Measurements from ENCODE around the gene FADS3. TPM values are rescaled to one million over a fixed set of nuclear protein-coding genes. Genes with fewer than 3 reads are reported as not detected.

The FADS3 gene
- total and polyA plus RNA-seq, 2 donors (not counting 3 experiments of a cell fraction or from before 2014, with no cell fraction given) = 216 to 346 TPM

- FAIRE-seq (no peak), DNase-seq (ENCODE audit: low read depth, low spot score) (no peak)
- ChIA-PET POLR2A (interaction anchor here (0.6 kb wide), 1 partner anchor 22 kb away, joined by 4 read pairs; no protein-coding TSS in a partner anchor), CTCF (interaction anchor here (0.7 to 1.7 kb wide), 6 partner anchors 16 to 185 kb away, joined by 3 to 8 read pairs (median 3); no protein-coding TSS in a partner anchor)
- no peak overlapping the region for H3K9ac ChIP-seq (replicated peaks; ENCODE audit: extremely low read depth, insufficient read depth, low read length)
- H3K27ac ChIP-seq (ENCODE audit: insufficient read depth, low read depth, low read length) = no peak overlapping the region
- dilution Hi-C loops (cut with MboI; ENCODE audit: extremely low pct_ligation_motif_present, low sequenced_read_pairs) (loop anchor here (10.0 kb wide), 1 partner anchor 182 kb away; no protein-coding TSS in a partner anchor), intact Hi-C loops (cut with micrococcal nuclease) (no loop called here)
- no peaks in the 10 kb centered on the region for H3K79me2 ChIP-seq (ENCODE audit: control insufficient read depth, insufficient read depth, low read length)
- peaks cover 11 to 35% of the 10 kb centered on the region in 2 experiments for H3K27me3 ChIP-seq (ENCODE audit: control insufficient read depth in 2 of 2, insufficient read depth in 2 of 2, low read length in 2 of 2)
- no peaks in the 10 kb centered on the region for H3K4me1 ChIP-seq (ENCODE audit: control insufficient read depth, extremely low read depth, insufficient read depth, low read length)
- TF ChIP-seq MYC (IDR thresholded peaks at IDR 0.05; ENCODE audit: low read depth, low read length) = no peak
- no peak for TF ChIP-seq MAX (IDR thresholded peaks at IDR 0.05; ENCODE audit: insufficient read depth, insufficient read length)
- TF ChIP-seq JUN (IDR thresholded peaks at IDR 0.05; ENCODE audit: borderline replicate concordance, insufficient read depth, insufficient read length, low read depth) = no peak
- TF ChIP-seq CTCF (IDR thresholded peaks at IDR 0.05; ENCODE audit: extremely low read depth in 1 of 2, insufficient read depth in 1 of 2, low read depth in 1 of 2, low read length in 2 of 2) = no peak
- no peak for TF ChIP-seq GATA2 (IDR thresholded peaks at IDR 0.05; ENCODE audit: insufficient read depth, insufficient read length, low read depth, low read length)
- no peak for TF ChIP-seq POLR2A (IDR thresholded peaks at IDR 0.05; ENCODE audit: low read depth, low read length)
- no peak for TF ChIP-seq FOS (IDR thresholded peaks at IDR 0.05; ENCODE audit: borderline replicate concordance, insufficient read depth, low read length)
- no peak for TF ChIP-seq POLR2AphosphoS5 (IDR thresholded peaks at IDR 0.05; ENCODE audit: insufficient read depth, low read depth, low read length)
- TF ChIP-seq EZH2 (IDR thresholded peaks at IDR 0.05; ENCODE audit: borderline replicate concordance, low read depth, low read length, severe bottlenecking) = no peak
- no peak overlapping the region for H2AFZ ChIP-seq (ENCODE audit: low read depth, low read length)
- H3K36me3 ChIP-seq (ENCODE audit: control insufficient read depth in 2 of 2, extremely low read depth in 1 of 2, insufficient read depth in 2 of 2, low read length in 2 of 2) = no peaks in the 10 kb centered on the region
- no TSS peak for BruUV-seq (replicated peaks)
- H3K9me3 ChIP-seq (replicated peaks; ENCODE audit: control insufficient read depth, insufficient read depth, low read length) = no peaks in the 10 kb centered on the region
- H3K9me1 ChIP-seq (replicated peaks; ENCODE audit: control insufficient read depth, extremely low read depth, insufficient read depth, low read length) = no peaks in the 10 kb centered on the region
- H3K4me3 ChIP-seq (replicated peaks in 1 of 3; ENCODE audit: insufficient read depth in 1 of 3, low read depth in 1 of 3, low read length in 3 of 3) = no peak overlapping the region
- no peaks in the 10 kb centered on the region for H4K20me1 ChIP-seq (replicated peaks; ENCODE audit: control insufficient read depth, extremely low read depth, insufficient read depth, low read length)
- H3K4me2 ChIP-seq (ENCODE audit: insufficient read depth, low read length) = no peak overlapping the region
Observed at GRCh38 chr11:61922539-61922938, 31.2 kb upstream of the FADS3 start.
